ENCODE measurements around the gene SLC66A2. TPM values are rescaled to one million over a fixed set of nuclear protein-coding genes. Genes with fewer than 3 reads are reported as not detected.
"Not testable (repeated sequence)": the region's sequence is repeated elsewhere in the genome, so short reads cannot be mapped to it uniquely, and the experiment has no call there.

SLC66A2 gene
- total RNA-seq, 1 experiment from 2014 or later = 13.0 TPM

DNA sequence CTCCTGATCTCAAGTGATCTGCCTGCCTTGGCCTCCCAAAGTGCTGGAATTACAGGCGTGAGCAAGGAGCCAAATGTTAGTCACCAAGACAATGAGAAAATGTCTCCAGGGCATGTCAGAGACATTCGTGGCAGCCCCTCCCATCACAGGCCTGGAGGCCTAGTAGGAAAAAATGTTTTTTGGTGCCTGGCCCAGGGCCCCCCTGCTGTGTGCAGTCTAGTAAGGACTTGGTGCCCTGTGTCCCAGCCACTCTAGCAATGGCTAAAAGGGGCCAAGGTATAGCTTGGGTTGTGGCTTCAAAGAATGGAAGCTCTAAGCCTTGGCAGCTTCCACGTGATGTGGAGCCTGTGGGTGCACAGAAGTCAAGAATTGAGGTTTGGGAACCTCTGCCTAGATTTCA, 49.4 kb upstream of the SLC66A2 start:
- peaks cover 0 to 6% of the 10 kb centered on the region in 2 experiments; a peak in 1 of 4 replicates for H3K4me1 Mint-ChIP-seq
- no peak overlapping the region for H2BK15ac ChIP-seq (ENCODE audit: low read depth, low read length)
- no peak overlapping the region for H4K8ac ChIP-seq (replicated peaks; ENCODE audit: insufficient read length, low read depth, low read length)
- no peaks in the 10 kb centered on the region for H3K4me1 ChIP-seq (ENCODE audit: insufficient read depth, low read length)
- no peaks in the 10 kb centered on the region for H3K27me3 ChIP-seq (ENCODE audit: insufficient read depth, low read length)
- no peaks in the 10 kb centered on the region for H4K20me1 ChIP-seq (ENCODE audit: control insufficient read depth, insufficient read depth, insufficient read length)
- no peak overlapping the region for H2AK5ac ChIP-seq (ENCODE audit: insufficient read length, low read length)
- H3K27ac ChIP-seq (ENCODE audit: insufficient read length, low read depth, low read length) = no peak overlapping the region
- no CpG with 5 or more reads among the region's 3 CpGs for WGBS (ENCODE audit: extremely low coverage, insufficient read length, low lambda C conversion rate)
- no peak overlapping the region for H3K56ac ChIP-seq (ENCODE audit: insufficient read length, low read depth, low read length)
- no peak overlapping the region for H3K4me2 ChIP-seq (ENCODE audit: insufficient read depth, insufficient read length, low read length)
- no peak overlapping the region for H2BK120ac ChIP-seq (ENCODE audit: low read depth, low read length, poor library complexity, severe bottlenecking)
- H3K23ac ChIP-seq (ENCODE audit: insufficient read length, low read depth, low read length) = no peak overlapping the region
- peaks cover 9% of the 10 kb centered on the region for H3K27me3 Mint-ChIP-seq (ENCODE audit: low read depth)
- H3K79me1 ChIP-seq (ENCODE audit: insufficient read depth, low read depth, low read length, poor library complexity, severe bottlenecking) = no peaks in the 10 kb centered on the region
- no peak overlapping the region for H3K9ac ChIP-seq (ENCODE audit: extremely low read depth, insufficient read length, low read length)
- no peaks in the 10 kb centered on the region for H3K79me2 ChIP-seq (ENCODE audit: insufficient read depth, low read length)
- H3K9me3 ChIP-seq (ENCODE audit: control insufficient read depth, low read depth, low read length) = no peaks in the 10 kb centered on the region
- no peak overlapping the region for H2BK20ac ChIP-seq (ENCODE audit: low read depth, low read length, poor library complexity, severe bottlenecking)
- H3K4ac ChIP-seq (ENCODE audit: low read depth, low read length) = no peak overlapping the region
- H3T11ph ChIP-seq (ENCODE audit: low read length) = no peak overlapping the region
- no peak overlapping the region for H3K18ac ChIP-seq (ENCODE audit: insufficient read length, low read depth, low read length)
- H2BK12ac ChIP-seq (ENCODE audit: insufficient read length, low read depth, low read length) = no peak overlapping the region
- H4K5ac ChIP-seq (ENCODE audit: insufficient read length, low read depth, low read length) = no peak overlapping the region
- peaks cover 7 to 10% (median 8%) of the 10 kb centered on the region in 3 experiments for H3K36me3 Mint-ChIP-seq (ENCODE audit: insufficient read depth in 1 of 3, low read depth in 3 of 3)
- H2BK5ac ChIP-seq (ENCODE audit: insufficient read length, low read length) = no peak overlapping the region
- H2AFZ ChIP-seq (ENCODE audit: low read length) = no peak overlapping the region
- H3K23me2 ChIP-seq (ENCODE audit: insufficient read length, low read depth, low read length, poor library complexity, severe bottlenecking) = no peaks in the 10 kb centered on the region
- H3K9me3 Mint-ChIP-seq = peaks cover 28 to 36% of the 10 kb centered on the region in 2 experiments
- no peak overlapping the region for H4K91ac ChIP-seq (ENCODE audit: insufficient read length, low read depth, low read length)
- no peak overlapping the region for H3K4me3 Mint-ChIP-seq
- TF ChIP-seq, protein P1, sequence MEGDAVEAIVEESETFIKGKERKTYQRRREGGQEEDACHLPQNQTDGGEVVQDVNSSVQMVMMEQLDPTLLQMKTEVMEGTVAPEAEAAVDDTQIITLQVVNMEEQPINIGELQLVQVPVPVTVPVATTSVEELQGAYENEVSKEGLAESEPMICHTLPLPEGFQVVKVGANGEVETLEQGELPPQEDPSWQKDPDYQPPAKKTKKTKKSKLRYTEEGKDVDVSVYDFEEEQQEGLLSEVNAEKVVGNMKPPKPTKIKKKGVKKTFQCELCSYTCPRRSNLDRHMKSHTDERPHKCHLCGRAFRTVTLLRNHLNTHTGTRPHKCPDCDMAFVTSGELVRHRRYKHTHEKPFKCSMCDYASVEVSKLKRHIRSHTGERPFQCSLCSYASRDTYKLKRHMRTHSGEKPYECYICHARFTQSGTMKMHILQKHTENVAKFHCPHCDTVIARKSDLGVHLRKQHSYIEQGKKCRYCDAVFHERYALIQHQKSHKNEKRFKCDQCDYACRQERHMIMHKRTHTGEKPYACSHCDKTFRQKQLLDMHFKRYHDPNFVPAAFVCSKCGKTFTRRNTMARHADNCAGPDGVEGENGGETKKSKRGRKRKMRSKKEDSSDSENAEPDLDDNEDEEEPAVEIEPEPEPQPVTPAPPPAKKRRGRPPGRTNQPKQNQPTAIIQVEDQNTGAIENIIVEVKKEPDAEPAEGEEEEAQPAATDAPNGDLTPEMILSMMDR (conservative IDR thresholded peaks at IDR 0.05) = no peak
- no peak overlapping the region for H3K14ac ChIP-seq (ENCODE audit: insufficient read depth, low read length)
- H3K27ac Mint-ChIP-seq = no peak overlapping the region
- no peak for DNase-seq

DNA sequence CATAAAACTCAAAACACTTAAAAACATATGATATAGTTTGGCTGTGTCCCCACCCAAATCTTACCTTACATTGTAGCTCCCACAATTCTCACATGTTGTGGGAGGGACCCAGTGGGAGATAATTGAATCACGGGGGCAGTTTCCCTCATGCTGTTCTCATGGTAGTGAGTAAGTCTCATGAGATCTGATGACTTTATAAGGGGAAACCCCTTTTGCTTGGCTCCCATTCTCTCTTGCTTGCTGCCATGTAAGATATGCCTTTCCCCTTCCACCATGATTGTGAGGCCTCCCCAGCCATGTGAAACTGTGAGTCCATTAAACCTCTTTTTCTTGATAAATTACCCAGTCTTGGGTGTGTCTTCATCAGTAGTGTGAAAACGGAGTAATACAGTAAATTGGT, 48.2 kb upstream of the SLC66A2 start:
- H3K27ac ChIP-seq (ENCODE audit: insufficient read length, low read depth, low read length); H3K4ac ChIP-seq (ENCODE audit: low read depth, low read length); H2AFZ ChIP-seq (ENCODE audit: low read length); H2BK15ac ChIP-seq (ENCODE audit: low read depth, low read length); H3K4me3 Mint-ChIP-seq; H2BK12ac ChIP-seq (ENCODE audit: insufficient read length, low read depth, low read length); H2AK5ac ChIP-seq (ENCODE audit: insufficient read length, low read length); DNase-seq; H3K23me2 ChIP-seq (ENCODE audit: insufficient read length, low read depth, low read length, poor library complexity, severe bottlenecking); H3K23ac ChIP-seq (ENCODE audit: insufficient read length, low read depth, low read length); H3K27ac Mint-ChIP-seq; H4K20me1 ChIP-seq (ENCODE audit: control insufficient read depth, insufficient read depth, insufficient read length); H3K56ac ChIP-seq (ENCODE audit: insufficient read length, low read depth, low read length); H4K91ac ChIP-seq (ENCODE audit: insufficient read length, low read depth, low read length); H3K27me3 Mint-ChIP-seq (ENCODE audit: low read depth); H3K9ac ChIP-seq (ENCODE audit: extremely low read depth, insufficient read length, low read length); H4K8ac ChIP-seq (replicated peaks; ENCODE audit: insufficient read length, low read depth, low read length); H3K14ac ChIP-seq (ENCODE audit: insufficient read depth, low read length); H4K5ac ChIP-seq (ENCODE audit: insufficient read length, low read depth, low read length); H3K79me2 ChIP-seq (ENCODE audit: insufficient read depth, low read length); H3K27me3 ChIP-seq (ENCODE audit: insufficient read depth, low read length); H3K18ac ChIP-seq (ENCODE audit: insufficient read length, low read depth, low read length); H3K4me2 ChIP-seq (ENCODE audit: insufficient read depth, insufficient read length, low read length); H3K4me1 Mint-ChIP-seq; H2BK120ac ChIP-seq (ENCODE audit: low read depth, low read length, poor library complexity, severe bottlenecking); H3K79me1 ChIP-seq (ENCODE audit: insufficient read depth, low read depth, low read length, poor library complexity, severe bottlenecking); H2BK5ac ChIP-seq (ENCODE audit: insufficient read length, low read length); H3T11ph ChIP-seq (ENCODE audit: low read length); H3K4me1 ChIP-seq (ENCODE audit: insufficient read depth, low read length); H2BK20ac ChIP-seq (ENCODE audit: low read depth, low read length, poor library complexity, severe bottlenecking); H3K9me3 ChIP-seq (ENCODE audit: control insufficient read depth, low read depth, low read length): not testable (repeated sequence)
- H3K9me3 Mint-ChIP-seq = peaks cover 28 to 34% of the 10 kb centered on the region in 2 experiments
- H3K36me3 Mint-ChIP-seq (ENCODE audit: insufficient read depth in 1 of 3, low read depth in 3 of 3) = peaks cover 7 to 10% (median 8%) of the 10 kb centered on the region in 3 experiments
- no CpG with 5 or more reads among the region's 2 CpGs for WGBS (ENCODE audit: extremely low coverage, insufficient read length, low lambda C conversion rate)
